GM19099 (cell line): ENCODE data around the gene CNTNAP2.

Experiments used
- POLR2A ChIP-seq: IDR thresholded peaks from 3 replicates; pipeline ENCODE4 v1.6.1; 2011; ENCODE audit warnings: low read depth; ENCODE audit not compliant: insufficient read length; ENCODE audit errors: extremely low read depth

The CNTNAP2 gene

DNA sequence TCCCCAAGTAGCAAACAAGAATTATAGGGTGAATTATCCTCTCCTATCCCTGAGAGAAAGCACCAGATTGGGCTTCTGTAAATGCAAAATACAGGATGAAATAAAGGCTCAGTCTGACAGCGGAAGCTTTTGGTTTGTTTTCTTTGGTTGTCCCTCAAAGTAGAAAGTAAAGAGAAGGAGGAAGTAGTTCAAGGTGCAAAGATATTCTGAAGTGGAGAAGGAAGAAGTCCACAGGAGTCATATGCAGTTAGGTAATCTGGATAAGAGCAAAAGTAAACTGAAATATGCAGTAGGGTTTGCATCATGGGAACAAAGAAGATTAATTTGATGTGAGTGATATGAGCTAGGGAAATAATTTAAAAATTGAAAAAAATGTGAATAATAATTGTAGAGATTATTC, 1071.9 kb downstream of the CNTNAP2 start:
- TF ChIP-seq POLR2A: no peak

DNA sequence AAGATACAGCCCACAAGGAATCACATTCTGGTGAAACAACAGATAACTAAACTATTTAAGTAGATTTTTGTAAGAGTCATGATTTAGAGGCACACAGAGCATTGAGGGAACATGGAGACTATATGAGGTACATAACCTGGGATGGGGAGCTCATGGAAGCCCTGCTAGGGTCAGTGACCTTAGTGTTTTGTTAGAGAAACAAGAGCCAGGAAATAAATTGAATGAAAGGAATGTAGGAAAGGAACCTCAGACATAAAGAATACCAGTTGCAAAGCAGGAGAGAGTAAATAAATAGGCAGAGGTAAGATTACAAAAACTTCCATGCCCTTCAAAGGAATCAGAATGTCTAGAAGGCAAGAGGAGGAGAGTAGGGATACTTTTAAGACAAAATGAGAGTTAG, 1076.9 kb downstream of the CNTNAP2 start:
- no peak for TF ChIP-seq POLR2A

DNA sequence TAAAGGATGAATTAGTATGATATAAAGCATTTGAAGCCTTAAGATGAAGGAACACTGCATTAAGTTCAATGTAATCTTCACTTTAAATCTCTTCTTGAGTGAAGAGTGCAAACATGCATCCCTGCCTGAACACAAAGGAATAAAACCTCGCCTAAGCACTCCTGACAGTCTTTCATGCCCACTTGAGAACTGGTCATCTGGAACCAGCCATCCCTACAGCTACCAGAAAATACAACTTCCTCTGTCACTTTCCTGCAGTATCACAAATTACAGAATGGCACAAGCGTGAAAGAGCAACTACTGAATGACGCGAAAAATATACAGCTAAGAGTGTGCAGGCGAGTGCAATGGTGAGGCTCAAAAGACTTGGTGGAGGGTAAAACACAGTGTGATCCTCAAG, 1079.9 kb downstream of the CNTNAP2 start:
- no peak for TF ChIP-seq POLR2A

DNA sequence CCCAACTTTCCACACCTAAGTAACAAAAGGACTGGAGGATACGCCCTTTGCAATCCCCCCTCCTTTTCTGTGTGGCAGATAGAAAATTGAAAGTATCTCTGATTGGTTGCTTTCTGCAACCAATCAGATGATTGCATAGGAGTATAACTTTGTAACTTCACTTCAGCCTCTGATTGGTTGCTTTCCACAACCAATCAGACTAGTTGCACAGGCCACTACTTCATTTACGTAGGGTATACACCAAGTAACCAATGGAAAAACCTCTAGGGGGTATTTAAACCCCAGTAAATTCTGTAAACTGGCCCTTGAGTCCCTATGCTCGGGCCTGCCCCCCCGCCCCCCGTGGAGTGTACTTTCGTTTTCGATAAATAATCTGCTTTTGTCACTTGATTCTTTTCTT, 1080.4 kb downstream of the CNTNAP2 start:
- TF ChIP-seq POLR2A: no peak

DNA sequence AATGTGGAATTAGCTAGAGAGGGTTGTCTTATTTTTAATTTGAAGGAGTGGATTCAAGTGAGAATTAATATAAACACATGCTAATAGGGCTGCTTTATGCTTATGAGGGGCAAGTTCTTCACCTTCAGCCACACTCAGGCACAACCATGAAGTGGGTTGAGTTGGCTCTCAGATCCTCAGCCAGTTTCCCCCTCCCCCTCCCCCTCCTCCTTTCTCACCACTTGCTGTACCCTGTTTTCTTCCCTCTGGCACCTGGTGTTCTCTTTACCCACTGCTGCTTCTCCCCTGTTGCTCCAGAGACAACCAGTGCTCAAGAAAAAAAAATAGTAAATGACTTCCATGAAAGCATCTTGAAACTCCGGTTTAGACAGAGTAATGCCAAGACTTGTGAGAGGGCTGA, 1083.3 kb downstream of the CNTNAP2 start:
- no peak for TF ChIP-seq POLR2A

DNA sequence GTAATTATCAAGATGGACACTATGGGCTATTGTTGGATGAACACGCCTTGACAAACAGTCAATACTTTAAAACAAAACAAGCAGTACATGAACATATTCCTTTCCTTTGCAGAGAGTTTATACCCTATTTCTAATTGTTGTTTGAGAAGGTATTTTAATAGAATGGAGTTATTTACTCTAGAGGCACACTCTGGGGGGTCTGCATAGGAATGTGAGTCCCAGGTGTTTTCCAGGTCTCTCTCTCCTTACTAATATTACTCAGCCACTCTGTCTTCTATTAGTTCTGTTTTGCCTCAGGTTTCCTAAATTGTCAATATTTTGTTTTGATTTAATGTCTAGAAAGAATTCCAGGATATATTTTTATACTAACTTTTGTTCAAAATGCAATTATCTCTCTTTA, 1091.4 kb downstream of the CNTNAP2 start:
- TF ChIP-seq POLR2A: no peak

DNA sequence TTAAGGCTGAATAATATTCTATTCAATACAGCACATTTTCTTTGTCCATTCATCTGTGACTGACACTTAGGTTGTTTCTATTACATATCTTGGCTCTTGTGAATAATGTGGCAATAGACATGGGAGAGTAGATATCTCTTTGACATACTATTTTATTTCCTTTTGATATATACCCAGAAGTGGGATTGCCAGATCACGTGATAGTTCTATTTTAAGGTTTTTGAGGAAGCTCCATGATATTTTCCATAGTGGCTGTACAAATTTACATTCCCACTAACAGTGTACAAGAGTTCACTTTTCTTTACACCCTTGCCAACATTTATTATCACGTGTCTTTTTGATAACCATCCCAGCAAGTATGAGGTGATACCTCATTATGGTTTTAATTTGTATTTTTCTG, 1114.7 kb downstream of the CNTNAP2 start:
- no peak for TF ChIP-seq POLR2A

DNA sequence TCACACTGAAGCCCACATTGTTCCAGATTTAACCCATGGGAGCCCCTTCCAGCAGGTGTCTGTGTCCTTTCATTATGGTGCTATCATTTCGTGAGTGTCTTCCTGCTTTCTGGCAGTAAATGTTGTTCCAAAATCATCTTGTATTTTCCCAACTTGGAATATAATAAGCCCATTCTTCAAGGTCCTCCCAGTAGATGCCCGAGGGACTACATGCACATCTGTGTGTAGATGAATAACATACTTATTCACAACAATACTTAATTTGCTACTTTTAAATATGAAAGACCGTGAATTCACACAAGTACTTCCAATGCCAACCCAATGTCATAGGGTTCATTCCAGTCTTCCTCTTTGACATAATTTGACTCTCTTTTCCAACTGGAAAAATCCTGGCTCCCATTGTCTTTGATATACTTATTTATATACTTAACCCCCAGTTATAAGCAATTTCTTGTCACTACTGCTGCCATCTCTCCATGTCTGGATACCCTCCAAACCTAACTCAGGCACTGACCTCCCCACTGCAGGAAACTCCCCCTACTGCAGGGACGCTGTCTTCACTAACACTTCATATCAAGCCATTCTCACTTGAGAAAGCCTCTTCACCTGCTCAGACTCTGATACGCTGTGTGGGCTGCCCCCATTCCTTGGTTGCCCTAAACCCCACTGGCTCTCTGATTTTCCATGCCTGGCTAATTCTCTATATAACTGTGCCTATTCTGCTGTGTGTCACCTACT, 1119.2 kb downstream of the CNTNAP2 start:
- no peak for TF ChIP-seq POLR2A

DNA sequence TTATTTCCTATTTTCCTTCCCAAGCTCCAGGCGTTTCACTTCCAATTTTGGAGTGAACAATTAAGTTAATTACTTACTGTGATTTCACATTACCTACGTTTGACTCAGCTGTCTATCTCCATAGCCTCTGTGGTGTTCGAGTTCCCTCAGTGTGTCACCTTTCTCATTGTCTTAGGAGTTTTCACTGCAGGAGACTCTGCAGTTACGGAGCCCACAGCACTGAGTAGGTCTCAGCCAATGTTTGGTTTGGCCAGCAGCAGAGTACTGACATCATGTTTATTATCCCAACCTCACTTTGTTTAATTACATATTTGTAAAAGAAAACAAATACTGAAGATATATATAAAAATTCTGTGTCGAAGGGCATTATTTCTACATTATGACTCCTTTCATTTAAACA, 1123.9 kb downstream of the CNTNAP2 start:
- no peak for TF ChIP-seq POLR2A

DNA sequence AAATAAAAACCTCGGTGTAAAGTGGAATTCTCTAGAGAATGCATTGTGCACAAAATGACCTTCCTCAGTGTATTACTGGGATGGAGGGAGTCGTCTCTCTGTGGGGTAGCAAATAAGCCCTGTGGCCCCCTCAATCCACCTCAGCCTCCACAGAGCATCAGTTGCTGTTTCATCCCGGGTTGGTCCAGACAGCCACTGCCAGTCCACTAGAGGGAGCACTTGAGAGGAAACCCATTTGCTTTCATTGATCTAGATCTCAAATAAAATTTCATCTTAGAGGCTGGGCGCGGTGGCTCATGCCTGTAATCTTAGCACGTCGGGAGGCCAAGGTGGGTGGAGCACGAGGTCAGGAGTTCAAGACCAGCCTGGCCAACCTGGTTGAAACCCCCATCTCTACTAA, 1128.7 kb downstream of the CNTNAP2 start:
- TF ChIP-seq POLR2A: no peak

DNA sequence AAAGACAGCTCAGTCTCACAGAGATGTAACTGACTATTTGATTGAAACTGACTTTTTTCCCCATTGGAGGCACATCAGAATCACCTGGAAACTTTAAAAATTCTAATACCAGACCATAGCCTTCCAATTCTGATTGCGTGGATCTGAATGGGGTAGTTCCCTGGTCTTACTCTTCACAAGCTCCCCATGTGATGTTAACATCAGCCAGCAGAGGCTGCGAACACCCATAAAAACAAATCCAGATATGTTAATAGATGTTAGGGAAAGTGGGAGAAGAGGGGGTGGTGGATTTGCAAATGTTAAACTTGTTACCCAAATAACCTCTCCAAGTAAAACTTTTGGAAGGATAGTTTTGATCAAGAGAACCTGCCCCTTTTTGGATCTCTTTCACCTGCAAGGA, 1133.4 kb downstream of the CNTNAP2 start:
- no peak for TF ChIP-seq POLR2A

DNA sequence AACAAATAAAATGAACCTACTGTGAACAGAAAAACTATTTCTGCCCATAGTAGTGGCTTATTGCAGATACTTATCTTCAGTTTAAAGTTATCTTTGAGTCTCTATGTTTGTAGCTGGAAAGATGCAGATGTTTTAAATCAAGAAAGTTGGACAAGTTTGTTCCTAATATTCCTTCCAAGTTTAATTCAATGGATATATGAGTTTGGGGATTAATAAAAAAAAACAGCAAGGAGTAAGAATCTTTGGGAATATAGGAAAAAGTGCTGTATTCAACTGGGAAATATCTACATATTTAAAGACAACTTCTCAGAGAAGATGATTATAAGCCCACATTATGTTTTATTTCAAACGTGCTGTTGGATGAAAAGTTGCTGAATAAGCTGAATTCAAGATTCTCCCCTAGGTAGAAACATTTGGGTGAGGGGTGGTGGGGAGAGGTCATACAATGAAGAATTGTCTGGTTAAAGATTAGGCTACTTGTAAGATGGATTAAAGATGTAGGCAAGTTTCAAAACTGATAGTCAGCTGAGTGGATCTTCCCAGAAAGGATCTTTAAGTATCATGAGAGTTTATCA, 1135.2 kb downstream of the CNTNAP2 start:
- no peak for TF ChIP-seq POLR2A

DNA sequence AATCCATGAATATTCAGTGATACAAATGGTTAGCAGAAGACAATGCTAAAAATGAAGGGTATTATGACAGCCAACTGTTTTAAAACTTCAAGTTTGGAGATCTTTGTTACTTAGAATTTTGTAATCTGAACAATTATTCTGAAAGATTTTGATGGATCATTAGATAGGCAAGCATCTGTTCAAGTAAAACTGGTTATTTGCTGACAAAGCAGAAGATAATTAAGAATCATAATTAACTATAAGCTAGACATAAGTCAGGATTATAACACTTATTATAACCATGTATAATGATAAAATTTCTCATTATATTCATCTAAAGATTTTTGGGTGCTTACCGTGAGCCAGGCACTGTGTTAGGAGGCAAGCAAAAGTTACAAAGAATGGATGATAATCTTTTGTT, 1145.1 kb downstream of the CNTNAP2 start:
- no peak for TF ChIP-seq POLR2A

DNA sequence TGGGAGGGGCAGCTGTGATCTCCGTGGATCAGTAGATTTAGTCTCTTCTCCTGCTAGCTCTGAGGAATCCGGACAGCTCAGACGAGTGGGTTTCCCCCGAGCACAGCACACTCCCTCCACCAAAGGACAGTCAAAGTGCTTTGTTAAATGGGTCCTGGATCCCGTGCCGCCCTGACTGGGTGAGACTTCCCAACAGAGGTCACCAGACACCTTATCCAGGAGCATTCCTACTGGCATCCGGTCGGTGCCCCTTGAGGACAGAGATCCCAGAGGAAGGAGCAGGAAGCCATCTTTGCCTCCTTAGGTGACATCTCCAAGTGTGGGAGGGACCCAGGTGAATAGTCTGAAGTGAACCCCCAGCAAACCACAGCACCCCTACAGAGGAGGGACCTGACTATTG, 1148.9 kb downstream of the CNTNAP2 start:
- TF ChIP-seq POLR2A: no peak

DNA sequence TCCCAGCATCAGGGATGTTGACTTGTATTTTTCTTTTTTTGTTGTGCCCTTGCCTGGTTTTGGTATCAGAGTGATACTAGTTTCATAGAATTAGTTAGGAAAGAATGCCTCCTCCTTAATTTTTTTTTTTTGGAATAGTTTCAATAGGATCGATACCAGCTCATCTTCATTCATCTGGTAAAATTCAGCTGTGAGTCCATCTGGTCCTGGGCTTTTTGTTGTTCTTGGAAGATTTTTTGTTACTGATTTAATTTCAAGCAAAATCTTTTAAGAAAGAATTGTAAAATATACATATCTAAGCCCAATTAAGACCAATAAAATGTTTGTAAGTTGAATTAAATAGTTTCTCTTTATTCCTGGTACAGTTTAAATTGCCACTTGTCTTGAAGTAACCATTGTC, 1159.5 kb downstream of the CNTNAP2 start:
- no peak for TF ChIP-seq POLR2A

DNA sequence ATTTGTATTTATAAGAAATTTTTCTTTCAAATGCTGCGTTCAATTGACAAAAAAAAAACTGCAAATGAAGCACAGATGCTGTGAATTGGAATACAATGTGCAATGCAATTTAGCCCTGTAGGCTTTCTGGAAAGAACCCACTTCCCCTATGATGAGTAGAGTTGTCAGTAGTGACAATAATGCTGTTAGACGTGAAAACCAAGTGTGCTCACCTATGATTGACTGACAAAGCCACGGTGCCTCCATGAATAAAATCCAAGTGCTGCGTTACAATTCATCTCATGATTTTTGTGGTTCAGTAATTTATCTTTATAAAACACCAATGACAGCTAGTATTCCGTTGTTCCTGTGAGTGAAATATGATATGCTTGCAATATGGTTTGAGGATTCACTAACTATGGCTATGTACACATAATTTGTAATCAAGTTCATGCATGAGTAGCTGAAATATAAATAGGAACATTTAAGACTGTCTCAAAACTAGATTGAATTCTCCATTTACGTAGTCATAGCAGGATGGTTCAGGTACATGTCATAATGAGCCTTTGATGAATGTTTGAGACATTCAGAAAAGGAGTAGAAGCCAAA, 1160.3 kb downstream of the CNTNAP2 start:
- no peak for TF ChIP-seq POLR2A

DNA sequence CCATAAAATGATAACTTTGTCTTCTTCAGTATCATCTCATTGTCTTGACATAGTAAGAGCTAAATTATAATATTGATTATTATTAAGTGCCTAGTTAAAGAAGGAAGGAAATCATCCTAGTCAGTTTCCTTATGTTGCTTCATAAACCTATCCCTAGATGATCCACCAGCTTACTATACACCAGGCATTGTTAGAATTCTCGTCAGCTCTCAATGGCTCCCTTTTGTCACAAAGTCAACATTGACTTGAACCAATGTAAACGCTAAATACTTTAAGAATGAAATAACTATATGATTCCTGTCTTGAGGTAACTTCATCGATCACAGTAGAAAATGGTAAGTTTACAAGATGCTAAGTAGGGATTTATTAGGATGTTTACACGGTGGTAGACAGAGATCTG, 1162.9 kb downstream of the CNTNAP2 start:
- no peak for TF ChIP-seq POLR2A

DNA sequence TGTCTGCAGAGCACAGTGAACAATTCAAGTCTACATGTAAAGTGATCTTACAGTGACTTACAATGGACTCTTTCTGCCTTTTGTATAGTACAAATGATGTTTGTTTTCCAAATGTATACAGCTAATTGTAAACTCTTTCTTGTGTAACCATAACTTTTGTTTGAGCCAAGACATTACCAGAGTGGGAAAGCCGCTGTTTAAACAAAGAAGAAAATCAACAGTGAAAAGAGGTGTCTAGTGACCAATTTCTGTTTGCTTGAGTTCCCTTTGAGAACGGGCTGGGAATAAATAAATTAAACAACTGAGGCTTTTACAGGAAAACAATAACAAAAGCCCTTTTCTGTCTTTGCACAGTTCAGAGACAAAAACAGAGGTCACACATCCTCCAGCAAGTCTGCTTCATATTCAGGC, 1163.4 kb downstream of the CNTNAP2 start:
- no peak for TF ChIP-seq POLR2A
